ENCODE data around the gene NDUFB1. TPM values are rescaled to one million over a fixed set of nuclear protein-coding genes. Genes with fewer than 3 reads are reported as not detected.

NDUFB1 gene
- polyA plus RNA-seq, 3 donors = 367 to 686 (median 604) TPM

DNA sequence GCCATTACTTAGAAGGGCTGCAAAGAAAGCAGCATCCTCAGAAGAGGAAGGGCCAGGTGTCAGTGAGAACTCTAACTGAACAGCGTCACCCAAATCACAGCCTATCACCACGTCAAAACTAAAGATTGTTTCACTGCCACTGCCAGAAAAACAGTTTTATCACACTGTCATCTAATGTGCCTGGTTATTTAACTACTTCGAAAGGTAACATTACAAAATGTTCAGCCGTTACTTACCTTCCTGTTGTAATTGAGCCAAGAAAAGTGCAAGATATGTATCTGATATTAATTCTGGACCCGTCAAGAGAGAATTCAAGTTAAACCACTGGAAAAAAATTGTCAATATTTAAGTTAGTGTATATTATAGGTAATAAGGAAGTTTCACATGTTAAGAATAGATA, 33.0 kb downstream of the NDUFB1 start:
- no peaks in the 10 kb centered on the region for H3K27me3 ChIP-seq (ENCODE audit: control insufficient read depth in 2 of 2, insufficient read depth in 2 of 2, low read length in 2 of 2)
- intact Hi-C loops (cut with micrococcal nuclease) = no loop called here
- H3K79me2 ChIP-seq (ENCODE audit: insufficient read depth, low read length) = no peaks in the 10 kb centered on the region
- no peaks in the 10 kb centered on the region for H3K4me1 ChIP-seq (ENCODE audit: control insufficient read depth in 1 of 2, insufficient read depth in 2 of 2, low read length in 2 of 2)
- 100% methylated on average over 1 of the region's 5 CpGs for WGBS (ENCODE audit: insufficient coverage)
- no peak for DNase-seq
- H3K4me2 ChIP-seq (replicated peaks; ENCODE audit: extremely low read depth, low read length, poor library complexity, severe bottlenecking) = no peak overlapping the region
- Mint-ChIP-seq H3K9me3 (peaks cover 0 to 3% (median 0%) of the 10 kb centered on the region in 7 donors), H3K4me3 (no peak overlapping the region), H3K27me3 (ENCODE audit: low read depth in 3 of 3) (peaks cover 0 to 1% (median 0%) of the 10 kb centered on the region in 3 donors), H3K4me1 (no peaks in the 10 kb centered on the region), H3K36me3 (peaks cover 56 to 84% of the 10 kb centered on the region in 2 donors), H3K27ac (no peak overlapping the region)
- H4K20me1 ChIP-seq (ENCODE audit: insufficient read depth, low read length) = no peaks in the 10 kb centered on the region
- TF ChIP-seq, protein P1, sequence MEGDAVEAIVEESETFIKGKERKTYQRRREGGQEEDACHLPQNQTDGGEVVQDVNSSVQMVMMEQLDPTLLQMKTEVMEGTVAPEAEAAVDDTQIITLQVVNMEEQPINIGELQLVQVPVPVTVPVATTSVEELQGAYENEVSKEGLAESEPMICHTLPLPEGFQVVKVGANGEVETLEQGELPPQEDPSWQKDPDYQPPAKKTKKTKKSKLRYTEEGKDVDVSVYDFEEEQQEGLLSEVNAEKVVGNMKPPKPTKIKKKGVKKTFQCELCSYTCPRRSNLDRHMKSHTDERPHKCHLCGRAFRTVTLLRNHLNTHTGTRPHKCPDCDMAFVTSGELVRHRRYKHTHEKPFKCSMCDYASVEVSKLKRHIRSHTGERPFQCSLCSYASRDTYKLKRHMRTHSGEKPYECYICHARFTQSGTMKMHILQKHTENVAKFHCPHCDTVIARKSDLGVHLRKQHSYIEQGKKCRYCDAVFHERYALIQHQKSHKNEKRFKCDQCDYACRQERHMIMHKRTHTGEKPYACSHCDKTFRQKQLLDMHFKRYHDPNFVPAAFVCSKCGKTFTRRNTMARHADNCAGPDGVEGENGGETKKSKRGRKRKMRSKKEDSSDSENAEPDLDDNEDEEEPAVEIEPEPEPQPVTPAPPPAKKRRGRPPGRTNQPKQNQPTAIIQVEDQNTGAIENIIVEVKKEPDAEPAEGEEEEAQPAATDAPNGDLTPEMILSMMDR (IDR thresholded peaks at IDR 0.05) = no peak
- H3K27ac ChIP-seq (ENCODE audit: low read depth in 1 of 2, low read length in 2 of 2) = no peak overlapping the region
- H3K4me3 ChIP-seq (replicated peaks in 1 of 3; ENCODE audit: low read depth in 2 of 3, low read length in 3 of 3) = no peak overlapping the region
- H3K9me3 ChIP-seq (replicated peaks in 1 of 2; ENCODE audit: control insufficient read depth in 1 of 2, insufficient read depth in 1 of 2, low read length in 2 of 2) = no peaks in the 10 kb centered on the region
- no peak overlapping the region for H3K9ac ChIP-seq (ENCODE audit: insufficient read depth, low read length, poor library complexity, severe bottlenecking)
- H2AFZ ChIP-seq (ENCODE audit: insufficient read depth, low read depth, low read length, poor library complexity, severe bottlenecking) = no peak overlapping the region
- H3K36me3 ChIP-seq (replicated peaks in 1 of 2; ENCODE audit: control insufficient read depth in 1 of 2, insufficient read depth in 2 of 2, low read length in 2 of 2) = peaks cover 79 to 89% of the 10 kb centered on the region in 2 donors

DNA sequence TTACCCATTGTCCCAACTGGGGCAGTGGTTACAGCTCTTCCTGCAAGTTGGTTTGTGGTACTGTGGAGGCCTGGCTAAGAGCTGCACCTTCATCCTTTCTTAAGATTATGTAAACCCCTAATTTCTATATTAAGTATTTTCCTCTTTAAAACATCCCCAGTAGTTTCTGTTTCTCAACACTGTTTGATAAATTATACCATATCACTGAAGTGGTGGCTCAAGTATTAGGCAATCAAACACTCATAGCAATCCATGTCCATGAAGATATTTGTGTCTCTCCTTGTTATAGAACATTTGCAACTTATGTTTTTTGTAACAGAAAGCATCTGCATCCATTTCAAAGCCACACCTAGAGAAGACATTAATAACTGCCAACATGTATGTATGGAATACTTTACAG, 47.0 kb downstream of the NDUFB1 start:
- peaks cover 49 to 87% of the 10 kb centered on the region in 2 donors for H3K36me3 ChIP-seq (replicated peaks in 1 of 2; ENCODE audit: control insufficient read depth in 1 of 2, insufficient read depth in 2 of 2, low read length in 2 of 2)
- peak overlapping the region in 1 of 2 donors; percentile 10 for H3K27ac ChIP-seq (ENCODE audit: low read depth in 1 of 2, low read length in 2 of 2)
- H3K4me1 ChIP-seq (ENCODE audit: control insufficient read depth in 1 of 2, insufficient read depth in 2 of 2, low read length in 2 of 2) = peaks cover 6 to 10% of the 10 kb centered on the region in 2 donors
- Mint-ChIP-seq H3K36me3 (peaks cover 48 to 79% of the 10 kb centered on the region in 2 donors), H3K9me3 (peaks cover 0 to 2% (median 0%) of the 10 kb centered on the region in 7 donors), H3K27ac (peak overlapping the region in 2 of 7 donors; percentile 52 to 55), H3K4me3 (no peak overlapping the region), H3K4me1 (peaks cover 12% of the 10 kb centered on the region), H3K27me3 (ENCODE audit: low read depth in 3 of 3) (no peaks in the 10 kb centered on the region)
- H2AFZ ChIP-seq (ENCODE audit: insufficient read depth, low read depth, low read length, poor library complexity, severe bottlenecking) = no peak overlapping the region
- no peaks in the 10 kb centered on the region for H3K79me2 ChIP-seq (ENCODE audit: insufficient read depth, low read length)
- no peak overlapping the region for H3K4me3 ChIP-seq (replicated peaks in 1 of 3; ENCODE audit: low read depth in 2 of 3, low read length in 3 of 3)
- intact Hi-C loops (cut with micrococcal nuclease) = no loop called here
- no peaks in the 10 kb centered on the region for H4K20me1 ChIP-seq (ENCODE audit: insufficient read depth, low read length)
- H3K4me2 ChIP-seq (replicated peaks; ENCODE audit: extremely low read depth, low read length, poor library complexity, severe bottlenecking) = no peak overlapping the region
- no peaks in the 10 kb centered on the region for H3K27me3 ChIP-seq (ENCODE audit: control insufficient read depth in 2 of 2, insufficient read depth in 2 of 2, low read length in 2 of 2)
- no peak overlapping the region for H3K9ac ChIP-seq (ENCODE audit: insufficient read depth, low read length, poor library complexity, severe bottlenecking)
- TF ChIP-seq, protein P1 (IDR thresholded peaks at IDR 0.05) = no peak
- DNase-seq = no peak
- no peaks in the 10 kb centered on the region for H3K9me3 ChIP-seq (replicated peaks in 1 of 2; ENCODE audit: control insufficient read depth in 1 of 2, insufficient read depth in 1 of 2, low read length in 2 of 2)

Other genes starting within 250 kb of the NDUFB1 start
- under 1 TPM in 1 of 3 donors, not detected in 2; 0.16 TPM for gene FBLN5, start 174.0 kb downstream of the NDUFB1 start, polyA plus RNA-seq
- 10 to 100 TPM in 2 of 3 donors, 1 to 10 TPM in 1; 6.1 to 15.6 (median 13.4) TPM for gene TRIP11, start 81.6 kb downstream of the NDUFB1 start, polyA plus RNA-seq
- 10 to 100 TPM; 17.7 to 24.0 (median 18.5) TPM for gene ATXN3, start 15.1 kb downstream of the NDUFB1 start, polyA plus RNA-seq
- gene CPSF2, start 263 bp upstream of the NDUFB1 start, polyA plus RNA-seq = 10 to 100 TPM in 2 of 3 donors, 1 to 10 TPM in 1; 8.5 to 44.9 (median 25.5) TPM
- gene SLC24A4, start 201.5 kb upstream of the NDUFB1 start, polyA plus RNA-seq = 10 to 100 TPM; 20.0 to 41.9 (median 26.5) TPM

All from CD14-positive monocyte (primary cell).